ENCODE data around the gene CAMKMT. TPM values are rescaled to one million over a fixed set of nuclear protein-coding genes. Genes with fewer than 3 reads are reported as not detected.

The CAMKMT gene
- total and polyA plus RNA-seq, 9 of the 15 experiments (the other 6 are each of a cell fraction or from before 2014, with no cell fraction given), result 1.6 to 15.3 (median 7.4) TPM

- no peaks in the 10 kb centered on the region for H3K79me2 ChIP-seq (ENCODE audit: control insufficient read depth, insufficient read depth, low read length)
- H3K27ac ChIP-seq (ENCODE audit: extremely low read depth, low read depth, low read length), result no peak overlapping the region
- WGBS (ENCODE audit: insufficient coverage, low coverage, missing lambda C conversion rate), result 12% methylated on average over 2 of the region's 2 CpGs
- H3K9me1 ChIP-seq (ENCODE audit: control insufficient read depth, insufficient read depth, low read length), result no peaks in the 10 kb centered on the region
- intact Hi-C loops (cut with micrococcal nuclease) (no loop called here), in situ Hi-C loops (cut with MboI) (no loop called here)
- H4K20me1 ChIP-seq (replicated peaks; ENCODE audit: control insufficient read depth, insufficient read depth, low read length), result no peaks in the 10 kb centered on the region
- peak in 1 of 4 experiments; percentile 6 for DNase-seq (ENCODE audit: extremely low read depth in 1 of 4, low spot score in 3 of 4)
- H2AFZ ChIP-seq (ENCODE audit: low read depth, low read length), result no peak overlapping the region
- no peak for FAIRE-seq
- H3K4me1 ChIP-seq (replicated peaks in 1 of 2; ENCODE audit: control insufficient read depth in 2 of 2, insufficient read depth in 2 of 2, low read length in 2 of 2), result peaks cover 2 to 5% of the 10 kb centered on the region in 2 experiments; a peak in 3 of 5 replicates
- H3K4me3 ChIP-seq, result no peak overlapping the region
- TF ChIP-seq PHF21A (IDR thresholded peaks at IDR 0.05; ENCODE audit: borderline replicate concordance, low read depth) (no peak), CSDE1 (IDR thresholded peaks at IDR 0.05) (no peak), PCBP2 (IDR thresholded peaks at IDR 0.05; ENCODE audit: low read depth, low read length, poor library complexity, severe bottlenecking) (no peak), SRF (CRISPR knock-in tag; IDR thresholded peaks at IDR 0.05) (no peak), ZNF584 (CRISPR knock-in tag; IDR thresholded peaks at IDR 0.05; ENCODE audit: low read depth) (no peak), LEF1 (IDR thresholded peaks at IDR 0.05) (no peak), TGIF2 (CRISPR knock-in tag; IDR thresholded peaks at IDR 0.05) (no peak), ZNF644 (tag; IDR thresholded peaks at IDR 0.05; ENCODE audit: low read depth) (no peak), ZSCAN29 (IDR thresholded peaks at IDR 0.05) (no peak), PHF8 (IDR thresholded peaks at IDR 0.05; ENCODE audit: borderline replicate concordance, low read length) (no peak), RAD21 (CRISPR knock-in tag; conservative IDR thresholded peaks at IDR 0.05 in 1 of 2, IDR thresholded peaks at IDR 0.05 in 1 of 2) (no peak), NFYB (IDR thresholded peaks at IDR 0.05; ENCODE audit: extremely low read depth, insufficient read length) (no peak)
- H3K9ac ChIP-seq (ENCODE audit: insufficient read depth in 1 of 2, low read depth in 2 of 2, low read length in 2 of 2), result no peak overlapping the region
- H3K4me2 ChIP-seq (ENCODE audit: insufficient read depth, low read length), result no peak overlapping the region
- H3K36me3 ChIP-seq (ENCODE audit: control insufficient read depth, insufficient read depth, low read length), result no peaks in the 10 kb centered on the region
- no peaks in the 10 kb centered on the region for H3K9me3 ChIP-seq (replicated peaks; ENCODE audit: control insufficient read depth, insufficient read depth, low read depth, low read length)
- ChIA-PET POLR2A (interaction anchor here (1.0 kb wide), 1 partner anchor 13 kb away, joined by 3 read pairs; no protein-coding TSS in a partner anchor), CTCF (ENCODE audit: low intra/inter-chr PET ratio) (no interaction called here)
- no peak for ATAC-seq
- no TSS peak for BruUV-seq (replicated peaks)
- H3K27me3 ChIP-seq (ENCODE audit: control insufficient read depth in 2 of 2, insufficient read depth in 2 of 2, low read length in 2 of 2), result no peaks in the 10 kb centered on the region
Measured at GRCh38 chr2:44547718-44548117, 186.0 kb downstream of the CAMKMT start.
